ENCODE measurements around the gene WIPF1. TPM values are rescaled to one million over a fixed set of nuclear protein-coding genes. Genes with fewer than 3 reads are reported as not detected.

Gene WIPF1
- total and polyA plus RNA-seq, 7 donors = 9.0 to 51.0 (median 37.8) TPM

GRCh38 chr2:174593041-174593440, 4.6 kb downstream of the WIPF1 start:
- intact Hi-C loops (cut with DNase I) = no loop called here

GRCh38 chr2:174591740-174592139, 5.9 kb downstream of the WIPF1 start:
- intact Hi-C loops (cut with DNase I) = no loop called here
- Histone ChIP-seq H3K4me3 (no peak overlapping the region), H3K4me1 (peaks cover 0 to 70% (median 56%) of the 10 kb centered on the region in 4 donors), H3K27me3 (no peaks in the 10 kb centered on the region), H3K36me3 (no peaks in the 10 kb centered on the region), H3K27ac (peak overlapping the region in 1 of 4 donors; percentile 8), H3K9me3 (no peaks in the 10 kb centered on the region)
- 77 to 84% methylated on average over 5 of the region's 5 CpGs for WGBS, 2 donors
- TF ChIP-seq POLR2AphosphoS5 (IDR thresholded peaks at IDR 0.05) = no peak
- TF ChIP-seq EP300 (IDR thresholded peaks at IDR 0.05) = no peak
- TF ChIP-seq POLR2A (IDR thresholded peaks at IDR 0.05) = no peak
- TF ChIP-seq CTCF (IDR thresholded peaks at IDR 0.05) = no peak
- DNase-seq = no peak

More at GRCh38 chr2:174593041-174593440, 4.6 kb downstream of the WIPF1 start:
- Histone ChIP-seq H3K4me1 (peaks cover 0 to 75% (median 64%) of the 10 kb centered on the region in 4 donors), H3K4me3 (peak overlapping the region in 2 of 4 donors; percentile 13 to 29), H3K27ac (peak overlapping the region in 3 of 4 donors; percentile 63 to 77 (median 70)), H3K36me3 (no peaks in the 10 kb centered on the region), H3K27me3 (no peaks in the 10 kb centered on the region), H3K9me3 (no peaks in the 10 kb centered on the region)
- DNase-seq = no peak
- TF ChIP-seq POLR2A (IDR thresholded peaks at IDR 0.05) (no peak), CTCF (IDR thresholded peaks at IDR 0.05) (no peak), POLR2AphosphoS5 (IDR thresholded peaks at IDR 0.05) (no peak), EP300 (IDR thresholded peaks at IDR 0.05) (no peak)

GRCh38 chr2:174590928-174591648, 6.5 kb downstream of the WIPF1 start:
- Histone ChIP-seq H3K4me3 (no peak overlapping the region), H3K27ac (peak overlapping the region in 2 of 4 donors; percentile 2 to 17), H3K27me3 (no peaks in the 10 kb centered on the region), H3K9me3 (no peaks in the 10 kb centered on the region), H3K36me3 (no peaks in the 10 kb centered on the region), H3K4me1 (peaks cover 0 to 66% (median 54%) of the 10 kb centered on the region in 4 donors)
- intact Hi-C loops (cut with DNase I) = no loop called here
- no peak for DNase-seq
- WGBS, 2 donors = 78 to 86% methylated on average over 5 of the region's 5 CpGs
- TF ChIP-seq EP300 (IDR thresholded peaks at IDR 0.05) = no peak
- TF ChIP-seq POLR2A (IDR thresholded peaks at IDR 0.05) = no peak
- TF ChIP-seq CTCF (IDR thresholded peaks at IDR 0.05) = no peak
- TF ChIP-seq POLR2AphosphoS5 (IDR thresholded peaks at IDR 0.05) = no peak

- TF ChIP-seq EP300 (IDR thresholded peaks at IDR 0.05) = no peak
- no peak for TF ChIP-seq POLR2AphosphoS5 (IDR thresholded peaks at IDR 0.05)
- TF ChIP-seq CTCF (IDR thresholded peaks at IDR 0.05) = no peak
- TF ChIP-seq POLR2A (IDR thresholded peaks at IDR 0.05) = no peak
- Histone ChIP-seq H3K4me3 (no peak overlapping the region), H3K9me3 (no peaks in the 10 kb centered on the region), H3K4me1 (peaks cover 0 to 63% (median 47%) of the 10 kb centered on the region in 4 donors), H3K27ac (peak overlapping the region in 1 of 4 donors; percentile 17), H3K27me3 (no peaks in the 10 kb centered on the region), H3K36me3 (no peaks in the 10 kb centered on the region)
- WGBS, 2 donors = 63 to 70% methylated on average over 4 of the region's 4 CpGs
- DNase-seq = no peak
- intact Hi-C loops (cut with DNase I) = no loop called here
These were observed 7.3 kb downstream of the WIPF1 start for GRCh38 chr2:174590346-174590745.
